Measurements from ENCODE around the gene RNF213. TPM values are rescaled to one million over a fixed set of nuclear protein-coding genes. Genes with fewer than 3 reads are reported as not detected.

The RNF213 gene
- polyA plus RNA-seq, 1 donor (not counting 4 experiments of a cell fraction or from before 2014, with no cell fraction given): 24.4 TPM

GRCh38 chr17:80281516-80281915 is 20.9 kb downstream of the RNF213 start:
- Histone ChIP-seq H3K4me2 (ENCODE audit: control insufficient read depth, extremely low read depth, insufficient read depth, low read depth, low read length) (no peak overlapping the region), H2AFZ (ENCODE audit: control insufficient read depth, low read length) (no peak overlapping the region), H3K4me3 (ENCODE audit: control insufficient read depth in 2 of 3, extremely low read depth in 1 of 3, insufficient read depth in 2 of 3, low read depth in 1 of 3, low read length in 3 of 3) (no peak overlapping the region), H3K9me1 (ENCODE audit: control insufficient read depth, extremely low read depth, insufficient read depth, low read length) (no peaks in the 10 kb centered on the region), H3K27ac (ENCODE audit: control insufficient read depth, insufficient read depth, low read length) (no peak overlapping the region), H3K27me3 (ENCODE audit: control insufficient read depth, extremely low read depth, insufficient read depth, low read length) (no peaks in the 10 kb centered on the region), H4K20me1 (ENCODE audit: control insufficient read depth, extremely low read depth, insufficient read depth, low read length) (no peaks in the 10 kb centered on the region), H3K9ac (ENCODE audit: control insufficient read depth, extremely low read depth, insufficient read depth, low read length) (no peak overlapping the region), H3K4me1 (ENCODE audit: control insufficient read depth, extremely low read depth, insufficient read depth, low read length) (peaks cover 16% of the 10 kb centered on the region), H3K9me3 (ENCODE audit: control insufficient read depth, low read depth, low read length) (no peaks in the 10 kb centered on the region), H3K36me3 (ENCODE audit: control insufficient read depth in 2 of 2, extremely low read depth in 1 of 2, insufficient read depth in 2 of 2, low read length in 2 of 2) (peaks cover 6 to 7% of the 10 kb centered on the region in 2 experiments), H3K79me2 (ENCODE audit: control insufficient read depth, insufficient read depth, low read length) (no peaks in the 10 kb centered on the region)
- no peak for DNase-seq (ENCODE audit: low read depth, low spot score)
- dilution Hi-C loops (cut with MboI; ENCODE audit: extremely low pct_ligation_motif_present, low sequenced_read_pairs): no loop called here
- FAIRE-seq: no peak
- TF ChIP-seq CTCF (optimal IDR thresholded peaks at IDR 0.05 in 1 of 3, IDR thresholded peaks at IDR 0.05 in 1 of 3, conservative IDR thresholded peaks at IDR 0.05 in 1 of 3; ENCODE audit: extremely low read depth in 1 of 3, insufficient read depth in 2 of 3, low read length in 3 of 3): no peak
- no peak for TF ChIP-seq EZH2 (IDR thresholded peaks at IDR 0.05; ENCODE audit: low read length)

- peaks cover 7% of the 10 kb centered on the region for H3K4me1 ChIP-seq (ENCODE audit: control insufficient read depth, extremely low read depth, insufficient read depth, low read length)
- H3K36me3 ChIP-seq (ENCODE audit: control insufficient read depth in 2 of 2, extremely low read depth in 1 of 2, insufficient read depth in 2 of 2, low read length in 2 of 2): peaks cover 7 to 8% of the 10 kb centered on the region in 2 experiments
- no peaks in the 10 kb centered on the region for H4K20me1 ChIP-seq (ENCODE audit: control insufficient read depth, extremely low read depth, insufficient read depth, low read length)
- H2AFZ ChIP-seq (ENCODE audit: control insufficient read depth, low read length): no peak overlapping the region
- DNase-seq (ENCODE audit: low read depth, low spot score) (no peak), FAIRE-seq (no peak)
- no peak overlapping the region for H3K27ac ChIP-seq (ENCODE audit: control insufficient read depth, insufficient read depth, low read length)
- H3K4me2 ChIP-seq (ENCODE audit: control insufficient read depth, extremely low read depth, insufficient read depth, low read depth, low read length): no peak overlapping the region
- TF ChIP-seq EZH2 (IDR thresholded peaks at IDR 0.05; ENCODE audit: low read length) (no peak), CTCF (optimal IDR thresholded peaks at IDR 0.05 in 1 of 3, IDR thresholded peaks at IDR 0.05 in 1 of 3, conservative IDR thresholded peaks at IDR 0.05 in 1 of 3; ENCODE audit: extremely low read depth in 1 of 3, insufficient read depth in 2 of 3, low read length in 3 of 3) (no peak)
- no peak overlapping the region for H3K9ac ChIP-seq (ENCODE audit: control insufficient read depth, extremely low read depth, insufficient read depth, low read length)
- no peaks in the 10 kb centered on the region for H3K27me3 ChIP-seq (ENCODE audit: control insufficient read depth, extremely low read depth, insufficient read depth, low read length)
- no peak overlapping the region for H3K4me3 ChIP-seq (ENCODE audit: control insufficient read depth in 2 of 3, extremely low read depth in 1 of 3, insufficient read depth in 2 of 3, low read depth in 1 of 3, low read length in 3 of 3)
- dilution Hi-C loops (cut with MboI; ENCODE audit: extremely low pct_ligation_motif_present, low sequenced_read_pairs): no loop called here
- H3K79me2 ChIP-seq (ENCODE audit: control insufficient read depth, insufficient read depth, low read length): no peaks in the 10 kb centered on the region
- no peaks in the 10 kb centered on the region for H3K9me1 ChIP-seq (ENCODE audit: control insufficient read depth, extremely low read depth, insufficient read depth, low read length)
- H3K9me3 ChIP-seq (ENCODE audit: control insufficient read depth, low read depth, low read length): no peaks in the 10 kb centered on the region
Observed at GRCh38 chr17:80283116-80283852, 22.6 kb downstream of the RNF213 start.

Measured in keratinocyte (primary cell).